K562 (cell line): ENCODE results near the gene STUB1. TPM values are rescaled to one million over a fixed set of nuclear protein-coding genes. Genes with fewer than 3 reads are reported as not detected.

Experiments used
- ATAC-seq: fragments of 200-7000 bp; cut with Tn5 transposase; 3 replicates; pipeline ENCODE4 v1.9.1; 2020; ENCODE audit warnings: moderate library complexity
- BruUV-seq: library from RNA; stranded (reverse); fragments of 400-500 nt; replicated peaks from 2 replicates; lab custom pipeline; 2021; lab: Mats Ljungman, UMichigan
- CTCF ChIA-PET: fragments of 300-600 bp; formaldehyde crosslinking; extraction: SDS; loops from one replicate; lab custom pipeline; 2021; ENCODE audit warnings: low intra/inter-chr PET ratio; lab: Yijun Ruan, JAX
- POLR2A ChIA-PET: fragments of 300-600, 350-650 bp; sonication (Branson Sonifier 250); formaldehyde crosslinking; extraction: SDS; loops from one replicate; lab custom pipeline; 2021; ENCODE audit warnings: antibody characterized with exemption, inconsistent platforms; lab: Yijun Ruan, JAX
- DNase-seq, 4 experiments: peaks; one replicate each; pipeline versions ENCODE4 v3.0.0 to v3.0.0-alpha.2; 2011 to 2018; ENCODE audit warnings: low spot score in 3 of 4, mixed read lengths in 3 of 4; ENCODE audit errors: extremely low read depth in 1 of 4
- FAIRE-seq: peaks from 2 replicates; lab custom pipeline; 2011; peaks lifted over from hg19 to GRCh38; lab: Jason Lieb, UNC
- H2AFZ ChIP-seq: 2 replicates; pipeline ENCODE4 v1.6.0; 2011; ENCODE audit warnings: low read depth, low read length, control low read depth, inconsistent platforms
- H3K27ac ChIP-seq: fragments of 200-600 bp; 3 replicates; pipeline ENCODE4 v1.8.0; 2011; ENCODE audit warnings: low read depth, mild to moderate bottlenecking, control low read depth, inconsistent platforms, low read length, moderate library complexity, mixed read lengths; ENCODE audit errors: extremely low read depth
- H3K27me3 ChIP-seq, 2 experiments: fragments of 300-600 bp in 1 of 2; 2 replicates in 1 of 2; 3 replicates in 1 of 2; pipeline versions ENCODE4 v1.6.0 to v1.8.0; 2011; ENCODE audit warnings: inconsistent platforms in 2 of 2, low read length in 2 of 2, mild to moderate bottlenecking in 1 of 2, mixed read lengths in 1 of 2, moderate library complexity in 1 of 2; ENCODE audit not compliant: control insufficient read depth in 2 of 2, insufficient read depth in 2 of 2
- H3K36me3 ChIP-seq: fragments of 300-600 bp; 3 replicates; pipeline ENCODE4 v1.8.0; 2011; ENCODE audit warnings: mild to moderate bottlenecking, low read length, inconsistent platforms; ENCODE audit not compliant: control insufficient read depth, insufficient read depth
- H3K4me1 ChIP-seq, 2 experiments: fragments of 200-600 bp in 1 of 2; replicated peaks in 1 of 2; 2 replicates in 1 of 2; 3 replicates in 1 of 2; pipeline versions ENCODE4 v1.5.1 to v1.8.0; 2011; ENCODE audit warnings: inconsistent platforms in 2 of 2, low read length in 2 of 2, mild to moderate bottlenecking in 1 of 2, mixed read lengths in 1 of 2, moderate library complexity in 1 of 2; ENCODE audit not compliant: control insufficient read depth in 2 of 2, insufficient read depth in 2 of 2
- H3K4me2 ChIP-seq: 2 replicates; pipeline ENCODE4 v1.6.1; 2011; ENCODE audit warnings: low read length, control low read depth, inconsistent platforms, mixed read lengths; ENCODE audit not compliant: insufficient read depth
- H3K4me3 ChIP-seq: fragments of 200-600 bp; sonication (generic), shearing (Covaris generic); 2 replicates; pipeline ENCODE4 v1.5.1; 2016; ENCODE audit warnings: control low read depth, inconsistent platforms
- H3K79me2 ChIP-seq: fragments of 200-600 bp; 3 replicates; pipeline ENCODE4 v1.8.0; 2011; ENCODE audit warnings: low read length, inconsistent platforms; ENCODE audit not compliant: control insufficient read depth, insufficient read depth
- H3K9ac ChIP-seq, 2 experiments: 2 replicates each; pipeline versions ENCODE4 v1.6.0 to v1.6.1; 2011; ENCODE audit warnings: low read depth in 2 of 2, low read length in 2 of 2, control low read depth in 1 of 2, inconsistent platforms in 1 of 2, mild to moderate bottlenecking in 1 of 2, mixed read lengths in 1 of 2; ENCODE audit not compliant: insufficient read depth in 1 of 2
- H3K9me1 ChIP-seq: one replicate; pipeline ENCODE4 v1.6.0; 2011; ENCODE audit warnings: inconsistent platforms, mild to moderate bottlenecking, low read length, moderate library complexity; ENCODE audit not compliant: control insufficient read depth, insufficient read depth
- H3K9me3 ChIP-seq: replicated peaks from 2 replicates; pipeline ENCODE4 v1.5.1; 2011; ENCODE audit warnings: low read depth, low read length, inconsistent platforms; ENCODE audit not compliant: control insufficient read depth, insufficient read depth
- H4K20me1 ChIP-seq: replicated peaks from 2 replicates; pipeline ENCODE4 v1.6.1; 2011; ENCODE audit warnings: low read length, inconsistent platforms, mixed read lengths; ENCODE audit not compliant: control insufficient read depth, insufficient read depth
- CSDE1 ChIP-seq, 2 experiments: fragments of 450-650 bp; IDR thresholded peaks; 2 replicates each; pipeline ENCODE4 v1.6.1; 2016; ENCODE audit warnings: mild to moderate bottlenecking in 1 of 2
- FOXK1 ChIP-seq: sonication (generic); formaldehyde crosslinking; IDR thresholded peaks from 2 replicates; pipeline ENCODE4 v1.8.0; 2022; ENCODE audit warnings: missing genetic modification reagents, mild to moderate bottlenecking, borderline replicate concordance
- HINFP ChIP-seq: fragments of 450-650 bp; conservative IDR thresholded peaks from 2 replicates; pipeline ENCODE4 v1.6.1; 2016; ENCODE audit warnings: missing genetic modification characterization, low read depth, mild to moderate bottlenecking, control low read depth, missing compliant biosample characterization
- HNRNPL ChIP-seq: fragments of 200-400 bp; formaldehyde crosslinking; IDR thresholded peaks from 2 replicates; pipeline ENCODE4 v1.6.1; 2017; ENCODE audit warnings: low read depth, mild to moderate bottlenecking, low read length
- JUND ChIP-seq, 2 experiments: IDR thresholded peaks; 2 replicates in 1 of 2; 3 replicates in 1 of 2; pipeline ENCODE4 v1.6.1; 2011; ENCODE audit warnings: borderline replicate concordance in 2 of 2, low read depth in 2 of 2, low read length in 2 of 2, improper control_type of control experiment in 1 of 2, missing biosample characterization in 1 of 2, missing genetic modification characterization in 1 of 2, missing genetic modification reagents in 1 of 2
- MECOM ChIP-seq: fragments of 250-450 bp; sonication (Bioruptor Pico); IDR thresholded peaks from 2 replicates; pipeline ENCODE4 v1.8.0; 2022; ENCODE audit warnings: inconsistent platforms
- MIER1 ChIP-seq: fragments of 450-650 bp; IDR thresholded peaks from 2 replicates; pipeline ENCODE4 v1.6.1; 2016; ENCODE audit warnings: antibody characterized with exemption, mild to moderate bottlenecking, low read depth
- SIRT6 ChIP-seq: IDR thresholded peaks from one replicate; pipeline ENCODE4 v1.6.1; 2012; ENCODE audit warnings: low read depth, mild to moderate bottlenecking, control low read depth, inconsistent platforms, low read length, moderate library complexity
- ZBTB1 ChIP-seq: sonication (generic); formaldehyde crosslinking; IDR thresholded peaks from 2 replicates; pipeline ENCODE4 v1.8.1; 2023; ENCODE audit warnings: missing genetic modification reagents, low read depth, mild to moderate bottlenecking, borderline replicate concordance
- WGBS: fragments of 100-300 bp; shearing (Covaris generic); methylation state at CpG from one replicate; pipeline ENCODE4 v1.1.6; 2016; ENCODE audit warnings: low coverage, mixed read lengths; ENCODE audit not compliant: insufficient coverage; ENCODE audit errors: missing lambda C conversion rate; 5-methylcytosine and 5-hydroxymethylcytosine counted together
- in situ Hi-C: fragments of 300-500 bp; cut with MboI; formaldehyde crosslinking; loops from 4 replicates; pipeline ENCODE4 v1.15.0; 2018; ENCODE audit warnings: inconsistent platforms, mixed read lengths
- intact Hi-C: fragments of 100-400 bp; cut with micrococcal nuclease; formaldehyde crosslinking; loops from 2 replicates; pipeline ENCODE4 v1.14.2; 2022
- polyA plus RNA-seq, 8 experiments: library from polyadenylated mRNA; depleted of rRNA in 4 of 8; stranded (reverse) in 5 of 8; unstranded in 3 of 8; fragments of >200 nt; fragmentation: Nextera tagmentation in 2 of 8; fragmentation: Illumina TruSeq in 1 of 8; extraction: Ambion mirVana in 2 of 8; extraction: Trizol in 1 of 8; gene quantifications; 2 replicates each; pipeline versions ENCODE4 v1.2.1 to v1.2.3, GENCODE V29; 2011 to 2014; ENCODE audit warnings: inconsistent platforms in 1 of 8, missing spikeins in 1 of 8
- total RNA-seq, 7 experiments: library from RNA; depleted of rRNA in 6 of 7; stranded (reverse); fragments of >200 nt in 6 of 7; fragmentation: Illumina TruSeq in 2 of 7; extraction: Trizol in 2 of 7; gene quantifications; 2 replicates each; pipeline versions ENCODE4 v1.2.1 to v1.2.3, GENCODE V29; 2011 to 2021; ENCODE audit warnings: low replicate concordance in 1 of 7

STUB1 gene
- total and polyA plus RNA-seq, 9 of the 15 experiments (the other 6 are each of a cell fraction or from before 2014, with no cell fraction given) = 10.6 to 251 (median 152) TPM

DNA sequence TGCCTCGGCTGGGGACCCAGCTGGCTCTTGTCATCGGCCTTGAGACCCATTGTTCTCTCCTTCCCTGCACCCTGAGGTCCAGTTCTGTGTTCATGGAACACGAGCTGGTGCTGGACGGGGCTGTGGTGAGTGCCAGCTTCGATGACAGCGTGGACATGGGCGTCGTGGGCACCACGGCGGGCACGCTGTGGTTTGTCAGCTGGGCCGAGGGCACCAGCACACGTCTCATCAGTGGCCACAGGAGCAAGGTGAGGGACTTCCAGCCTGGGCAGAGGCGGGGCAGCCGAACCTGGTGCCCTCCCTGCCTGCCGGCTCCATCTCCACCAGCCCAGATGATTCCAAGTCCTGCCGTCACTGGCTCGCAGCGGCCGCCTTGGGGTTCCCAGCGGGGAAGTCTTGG is 17.6 kb upstream of the STUB1 start:
- H3K9me3 ChIP-seq = no peaks in the 10 kb centered on the region
- DNase-seq (no peak), FAIRE-seq (no peak), ATAC-seq (no peak)
- no peak overlapping the region for H3K4me2 ChIP-seq
- no peak overlapping the region for H2AFZ ChIP-seq
- intact Hi-C loops = loop anchor here (10.0 kb wide), 1 partner anchor 268 kb away; the partner anchor contains the start of gene NME4
- no peaks in the 10 kb centered on the region for H4K20me1 ChIP-seq
- in situ Hi-C loops = no loop called here
- H3K79me2 ChIP-seq = no peaks in the 10 kb centered on the region; the same call in 2 of the 3 replicates
- ChIA-PET POLR2A (no interaction called here), CTCF (no interaction called here)
- no peaks in the 10 kb centered on the region for H3K27me3 ChIP-seq
- no peaks in the 10 kb centered on the region for H3K36me3 ChIP-seq
- no peak overlapping the region for H3K4me3 ChIP-seq
- WGBS = 90% methylated on average over 21 of the region's 21 CpGs
- H3K9me1 ChIP-seq = no peaks in the 10 kb centered on the region
- H3K4me1 ChIP-seq = peaks cover 5 to 92% of the 10 kb centered on the region in 2 experiments
- BruUV-seq = no TSS peak
- TF ChIP-seq MECOM (CRISPR knock-in tag) = no peak
- TF ChIP-seq ZBTB1 = no peak
- no peak for TF ChIP-seq JUND (IDR thresholded peaks at IDR 0.05; ENCODE audit: borderline replicate concordance, low read depth, low read length)
- TF ChIP-seq JUND (tag; IDR thresholded peaks at IDR 0.05; ENCODE audit: borderline replicate concordance, low read depth, low read length) = no peak
- no peak for TF ChIP-seq HNRNPL
- TF ChIP-seq HINFP (tag) = no peak
- TF ChIP-seq FOXK1 (CRISPR knock-in tag) = no peak
- TF ChIP-seq SIRT6 = no peak
- no peak for TF ChIP-seq CSDE1 (IDR thresholded peaks at IDR 0.05)
- no peak for TF ChIP-seq MIER1
- peak overlapping the region in 1 of 2 experiments; percentile 95; a peak in 2 of 4 replicates for H3K9ac ChIP-seq
- no peak overlapping the region for H3K27ac ChIP-seq
